H1 (cell line): ENCODE measurements around the gene RAB11B. TPM values are rescaled to one million over a fixed set of nuclear protein-coding genes. Genes with fewer than 3 reads are reported as not detected.

Experiments used
- EZH2 ChIP-seq: fragments of 200-600 bp; sonication (generic); IDR thresholded peaks from 2 replicates; pipeline ENCODE4 v1.7.1; 2012; ENCODE audit warnings: low read depth, mild to moderate bottlenecking, moderate library complexity, low read length, inconsistent platforms; ENCODE audit not compliant: severe bottlenecking
- NANOG ChIP-seq: IDR thresholded peaks from 2 replicates; pipeline ENCODE4 v1.6.1; 2011; ENCODE audit warnings: low read length, low read depth, mild to moderate bottlenecking, inconsistent platforms; ENCODE audit not compliant: insufficient read depth, poor library complexity, severe bottlenecking
- RBBP5 ChIP-seq: IDR thresholded peaks from 2 replicates; pipeline ENCODE4 v1.7.1; 2012; ENCODE audit warnings: low read depth, mild to moderate bottlenecking, inconsistent platforms, low read length, moderate library complexity, borderline replicate concordance
- SUZ12 ChIP-seq: fragments of 200-600 bp; sonication (generic); IDR thresholded peaks from 2 replicates; pipeline ENCODE4 v1.6.1; 2012; ENCODE audit warnings: mild to moderate bottlenecking, inconsistent platforms, low read length, moderate library complexity, mixed read lengths
- TCF12 ChIP-seq: IDR thresholded peaks from 2 replicates; pipeline ENCODE4 v1.6.1; 2011; ENCODE audit warnings: low read depth, mild to moderate bottlenecking, low read length
- TEAD4 ChIP-seq: IDR thresholded peaks from 2 replicates; pipeline ENCODE4 v1.6.1; 2012; ENCODE audit warnings: low read depth, low read length, inconsistent platforms, mixed read lengths
- polyA plus RNA-seq, 7 experiments: library from polyadenylated mRNA; depleted of rRNA in 3 of 7; stranded (reverse) in 5 of 7; unstranded in 2 of 7; fragments of >200 nt in 5 of 7; fragments of 200-250 nt in 2 of 7; gene quantifications; 1 replicate in 5 of 7; 2 replicates in 1 of 7; 4 replicates in 1 of 7; pipeline versions ENCODE4 v1.2.1 to v1.2.3, GENCODE V29; 2011 to 2013; ENCODE audit warnings: missing spikeins in 2 of 7, mixed read lengths in 2 of 7
- total RNA-seq: library from RNA; stranded (reverse); fragmentation: NEBNext Ultra II Directional; extraction: Animal tissue kit (Norgen Biotek cat#: 25700); gene quantifications from 2 replicates; pipeline ENCODE4 v1.2.1, GENCODE V29; 2021

Gene RAB11B
- total and polyA plus RNA-seq, 2 of the 8 experiments (the other 6 are each of a cell fraction or from before 2014, with no cell fraction given): 50.2 to 85.8 TPM

DNA sequence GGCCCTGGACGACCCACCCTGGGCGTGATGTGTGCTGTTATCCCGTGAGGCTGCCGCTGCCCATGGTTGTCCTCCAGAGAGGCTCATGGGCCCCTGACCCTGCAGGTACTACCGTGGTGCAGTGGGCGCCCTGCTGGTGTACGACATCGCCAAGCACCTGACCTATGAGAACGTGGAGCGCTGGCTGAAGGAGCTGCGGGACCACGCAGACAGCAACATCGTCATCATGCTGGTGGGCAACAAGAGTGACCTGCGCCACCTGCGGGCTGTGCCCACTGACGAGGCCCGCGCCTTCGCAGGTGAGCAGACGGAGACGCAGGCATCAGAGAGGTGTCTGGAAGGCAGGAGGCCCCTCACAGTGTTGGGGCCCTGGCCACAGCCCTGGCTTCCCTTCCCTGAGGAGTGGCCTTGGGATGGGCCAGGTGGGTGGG is 11.8 kb downstream of the RAB11B start (continued):
- TF ChIP-seq TCF12 (no peak), SUZ12 (no peak), RBBP5 (no peak), EZH2 (no peak), TEAD4 (no peak), NANOG (no peak)
